Mesodermal cell (in vitro differentiated cells): ENCODE results near the gene CD8B.

Experiments
- H3K27ac ChIP-seq: 2 replicates; pipeline ENCODE4 v1.7.0; 2013; ENCODE audit warnings: mild to moderate bottlenecking, low read depth, low read length, moderate library complexity; ENCODE audit not compliant: severe bottlenecking
- H3K36me3 ChIP-seq: 2 replicates; pipeline ENCODE4 v1.7.1; 2013; ENCODE audit warnings: mild to moderate bottlenecking, low read length, moderate library complexity; ENCODE audit not compliant: control insufficient read depth, insufficient read depth
- H3K4me1 ChIP-seq: one replicate; pipeline ENCODE4 v1.7.1; 2013; ENCODE audit warnings: mild to moderate bottlenecking, low read length; ENCODE audit not compliant: insufficient read depth, control insufficient read depth, poor library complexity, severe bottlenecking
- H3K4me3 ChIP-seq: 2 replicates; pipeline ENCODE4 v1.7.0; 2013; ENCODE audit warnings: low read length, control low read depth, mild to moderate bottlenecking; ENCODE audit not compliant: insufficient read depth, poor library complexity, severe bottlenecking; ENCODE audit errors: extremely low read depth
- H3K9me3 ChIP-seq: 2 replicates; pipeline ENCODE4 v1.7.1; 2013; ENCODE audit warnings: mild to moderate bottlenecking, low read length, moderate library complexity; ENCODE audit not compliant: control insufficient read depth
- WGBS, 2 experiments: methylation state at CpG; one replicate each; pipeline ENCODE4 v1.1.5; 2013; ENCODE audit warnings: missing lambda C conversion rate in 2 of 2; ENCODE audit not compliant: insufficient coverage in 2 of 2; 5-methylcytosine and 5-hydroxymethylcytosine counted together

CD8B gene

GRCh38 chr2:86769838-86770237 lies 91.8 kb downstream of the CD8B start:
- no peak overlapping the region for H3K4me3 ChIP-seq
- 82 to 93% methylated on average over 2 to 3 of the region's 4 CpGs for WGBS, 2 experiments
- no peaks in the 10 kb centered on the region for H3K4me1 ChIP-seq
- peaks cover 75% of the 10 kb centered on the region for H3K36me3 ChIP-seq
- no peak overlapping the region for H3K27ac ChIP-seq
- H3K9me3 ChIP-seq, result no peaks in the 10 kb centered on the region

- WGBS, 2 experiments, result 93 to 98% methylated on average over 5 of the region's 5 CpGs
- Histone ChIP-seq H3K4me3 (no peak overlapping the region), H3K27ac (no peak overlapping the region), H3K36me3 (peaks cover 60% of the 10 kb centered on the region), H3K4me1 (no peaks in the 10 kb centered on the region), H3K9me3 (no peaks in the 10 kb centered on the region)
These were observed 93.3 kb downstream of the CD8B start for GRCh38 chr2:86768189-86768949.
